Measurements from ENCODE around the gene SEC61A2. TPM values are rescaled to one million over a fixed set of nuclear protein-coding genes. Genes with fewer than 3 reads are reported as not detected.

Gene SEC61A2
- total RNA-seq, 1 experiment from 2014 or later = 10.5 TPM

GRCh38 chr10:12194752-12195271, 65.3 kb downstream of the SEC61A2 start:
- DNase-seq (ENCODE audit: low spot score) = peak; percentile 34
- in situ Hi-C loops (cut with HindIII; ENCODE audit: low sequenced_read_pairs) = no loop called here

GRCh38 chr10:12195281-12195602, 65.8 kb downstream of the SEC61A2 start:
- no peak for DNase-seq (ENCODE audit: low spot score)
- in situ Hi-C loops (cut with HindIII; ENCODE audit: low sequenced_read_pairs) = no loop called here

- in situ Hi-C loops (cut with HindIII; ENCODE audit: low sequenced_read_pairs) = no loop called here
- DNase-seq (ENCODE audit: low spot score) = peak; percentile 91
These were observed 66.4 kb downstream of the SEC61A2 start, which contains the start of the genes CDC123 and NUDT5 for GRCh38 chr10:12195603-12196506. CDC123 (plus strand) TSS chr10:12196188; CDS start chr10:12196246, 58 bp downstream. NUDT5 (minus strand) TSS chr10:12195891; CDS start chr10:12186291, 9,600 bp downstream.

GRCh38 chr10:12196531-12197211, 67.2 kb downstream of the SEC61A2 start:
- in situ Hi-C loops (cut with HindIII; ENCODE audit: low sequenced_read_pairs) = no loop called here

GRCh38 chr10:12198156-12198555, 68.7 kb downstream of the SEC61A2 start:
- no peak for DNase-seq (ENCODE audit: low spot score)
- in situ Hi-C loops (cut with HindIII; ENCODE audit: low sequenced_read_pairs) = no loop called here

More at GRCh38 chr10:12196531-12197211, 67.2 kb downstream of the SEC61A2 start:
- no peak for DNase-seq (ENCODE audit: low spot score)

- no peak for DNase-seq (ENCODE audit: low spot score)
- in situ Hi-C loops (cut with HindIII; ENCODE audit: low sequenced_read_pairs) = no loop called here
These were observed 71.4 kb downstream of the SEC61A2 start for GRCh38 chr10:12200850-12201249.

- in situ Hi-C loops (cut with HindIII; ENCODE audit: low sequenced_read_pairs) = no loop called here
- no peak for DNase-seq (ENCODE audit: low spot score)
These were observed 72.1 kb downstream of the SEC61A2 start for GRCh38 chr10:12201543-12201942.

- in situ Hi-C loops (cut with HindIII; ENCODE audit: low sequenced_read_pairs) = no loop called here
These were observed 72.7 kb downstream of the SEC61A2 start for GRCh38 chr10:12202226-12202625.

GRCh38 chr10:12205082-12205481, 75.6 kb downstream of the SEC61A2 start:
- in situ Hi-C loops (cut with HindIII; ENCODE audit: low sequenced_read_pairs) = no loop called here
- no peak for DNase-seq (ENCODE audit: low spot score)

More at GRCh38 chr10:12202226-12202625, 72.7 kb downstream of the SEC61A2 start:
- DNase-seq (ENCODE audit: low spot score) = no peak

GRCh38 chr10:12207114-12207513, 77.6 kb downstream of the SEC61A2 start:
- DNase-seq (ENCODE audit: low spot score) = no peak
- in situ Hi-C loops (cut with HindIII; ENCODE audit: low sequenced_read_pairs) = no loop called here

GRCh38 chr10:12208460-12208859, 79.0 kb downstream of the SEC61A2 start:
- in situ Hi-C loops (cut with HindIII; ENCODE audit: low sequenced_read_pairs) = no loop called here
- DNase-seq (ENCODE audit: low spot score) = no peak

GRCh38 chr10:12212454-12212853, 83.0 kb downstream of the SEC61A2 start:
- DNase-seq (ENCODE audit: low spot score) = no peak
- in situ Hi-C loops (cut with HindIII; ENCODE audit: low sequenced_read_pairs) = no loop called here

GRCh38 chr10:12213621-12214020, 84.1 kb downstream of the SEC61A2 start:
- DNase-seq (ENCODE audit: low spot score) = no peak
- in situ Hi-C loops (cut with HindIII; ENCODE audit: low sequenced_read_pairs) = no loop called here

- no peak for DNase-seq (ENCODE audit: low spot score)
- in situ Hi-C loops (cut with HindIII; ENCODE audit: low sequenced_read_pairs) = no loop called here
These were observed 84.6 kb downstream of the SEC61A2 start for GRCh38 chr10:12214093-12214492.

- in situ Hi-C loops (cut with HindIII; ENCODE audit: low sequenced_read_pairs) = no loop called here
- peak; percentile 65 for DNase-seq (ENCODE audit: low spot score)
These were observed 85.3 kb downstream of the SEC61A2 start for GRCh38 chr10:12214763-12215218.

Other genes with a start within 250 kb of the SEC61A2 start
- gene UPF2, start 86.9 kb upstream of the SEC61A2 start, total RNA-seq (2014; rRNA removed; shearing (Covaris generic)) = 10.3 and 12.9 TPM in 2 replicates
- 26.4 and 42.5 TPM in 2 replicates for gene DHTKD1, start 60.7 kb upstream of the SEC61A2 start, total RNA-seq (2014; rRNA removed; shearing (Covaris generic))
- gene NUDT5, start 66.2 kb downstream of the SEC61A2 start, total RNA-seq (2014; rRNA removed; shearing (Covaris generic)) = 151 and 255 TPM in 2 replicates
- 237 and 262 TPM in 2 replicates for gene CDC123, start 66.5 kb downstream of the SEC61A2 start, total RNA-seq (2014; rRNA removed; shearing (Covaris generic))
- 0.10 TPM in 1 of 2 replicates, not detected in the other for gene CAMK1D, start 219.9 kb downstream of the SEC61A2 start, total RNA-seq (2014; rRNA removed; shearing (Covaris generic))

Measured in G401 (cell line).